Skeletal muscle tissue (tissue), 4 donors: ENCODE data around the gene CDC6. TPM values are rescaled to one million over a fixed set of nuclear protein-coding genes. Genes with fewer than 3 reads are reported as not detected.
"Not testable (repeated sequence)": the region's sequence is repeated elsewhere in the genome, so short reads cannot be mapped to it uniquely, and the experiment has no call there.

Source experiments
- H3K27ac ChIP-seq: one replicate; pipeline ENCODE4 v1.7.0; 2013; ENCODE audit warnings: mild to moderate bottlenecking, low read depth, low read length, inconsistent platforms
- H3K27me3 ChIP-seq, 3 donors: one replicate each; pipeline ENCODE4 v1.7.0; 2013; ENCODE audit warnings: low read length in 3 of 3; ENCODE audit not compliant: control insufficient read depth in 3 of 3, insufficient read depth in 3 of 3
- H3K36me3 ChIP-seq, 3 donors: one replicate each; pipeline ENCODE4 v1.7.0; 2013; ENCODE audit warnings: low read length in 3 of 3; ENCODE audit not compliant: control insufficient read depth in 3 of 3, insufficient read depth in 3 of 3
- H3K4me1 ChIP-seq, 3 donors: one replicate each; pipeline ENCODE4 v1.7.0; 2013; ENCODE audit warnings: low read length in 3 of 3, mild to moderate bottlenecking in 3 of 3; ENCODE audit not compliant: control insufficient read depth in 3 of 3, insufficient read depth in 3 of 3
- H3K4me3 ChIP-seq, 3 donors: one replicate each; pipeline ENCODE4 v1.7.0; 2013; ENCODE audit warnings: low read length in 3 of 3
- H3K9ac ChIP-seq, 3 donors: one replicate each; pipeline ENCODE4 v1.7.0; 2013; ENCODE audit warnings: low read length in 3 of 3, mild to moderate bottlenecking in 3 of 3, moderate library complexity in 2 of 3, low read depth in 1 of 3
- H3K9me3 ChIP-seq, 3 donors: one replicate each; pipeline ENCODE4 v1.7.0; 2013; ENCODE audit warnings: low read length in 3 of 3; ENCODE audit not compliant: control insufficient read depth in 3 of 3
- total RNA-seq: library from RNA; depleted of rRNA; stranded (reverse); fragments of >200 nt; gene quantifications from one replicate; pipeline ENCODE4 v1.2.3, GENCODE V29; 2014
- donor health status: Osteomylitis.

Gene CDC6
- total RNA-seq, 1 donor from 2014 or later: 4.2 TPM

GRCh38 chr17:40286473-40286872 is 1.2 kb upstream of the CDC6 start:
- no peak overlapping the region for H3K4me3 ChIP-seq
- no peaks in the 10 kb centered on the region for H3K27me3 ChIP-seq
- peaks cover 12 to 21% (median 12%) of the 10 kb centered on the region in 3 donors for H3K4me1 ChIP-seq
- H3K36me3 ChIP-seq: peaks cover 0 to 5% (median 0%) of the 10 kb centered on the region in 3 donors
- H3K9ac ChIP-seq: no peak overlapping the region
- no peak overlapping the region for H3K27ac ChIP-seq
- H3K9me3 ChIP-seq: no peaks in the 10 kb centered on the region

- Histone ChIP-seq H3K4me1 (peaks cover 12 to 21% (median 12%) of the 10 kb centered on the region in 3 donors), H3K4me3 (peak overlapping the region; percentile 49 to 64 (median 60)), H3K9ac (peak overlapping the region in 2 of 3 donors; percentile 9 to 19), H3K36me3 (peaks cover 0 to 4% (median 0%) of the 10 kb centered on the region in 3 donors), H3K27me3 (no peaks in the 10 kb centered on the region), H3K9me3 (no peaks in the 10 kb centered on the region), H3K27ac (no peak overlapping the region)
Measured at GRCh38 chr17:40287159-40287493, 553 bp upstream of the CDC6 start.

GRCh38 chr17:40290629-40291280 is 3.1 kb downstream of the CDC6 start:
- H3K4me1 ChIP-seq: peaks cover 11 to 21% (median 12%) of the 10 kb centered on the region in 3 donors
- H3K4me3 ChIP-seq: no peak overlapping the region
- H3K36me3 ChIP-seq: no peaks in the 10 kb centered on the region
- H3K27me3 ChIP-seq: no peaks in the 10 kb centered on the region
- H3K27ac ChIP-seq: no peak overlapping the region
- no peaks in the 10 kb centered on the region for H3K9me3 ChIP-seq
- H3K9ac ChIP-seq: no peak overlapping the region

GRCh38 chr17:40291281-40291664 is 3.6 kb downstream of the CDC6 start:
- Histone ChIP-seq H3K4me1 (peaks cover 14 to 21% (median 14%) of the 10 kb centered on the region in 3 donors), H3K36me3 (no peaks in the 10 kb centered on the region), H3K27ac (no peak overlapping the region), H3K9me3 (no peaks in the 10 kb centered on the region), H3K9ac (no peak overlapping the region), H3K4me3 (no peak overlapping the region), H3K27me3 (no peaks in the 10 kb centered on the region)

- Histone ChIP-seq H3K9me3 (no peaks in the 10 kb centered on the region), H3K4me3 (peak overlapping the region in 1 of 3 donors; percentile 23), H3K36me3 (no peaks in the 10 kb centered on the region), H3K27ac (peak overlapping the region; percentile 65), H3K27me3 (no peaks in the 10 kb centered on the region), H3K4me1 (peaks cover 7 to 14% (median 14%) of the 10 kb centered on the region in 3 donors), H3K9ac (no peak overlapping the region)
Measured at GRCh38 chr17:40293363-40293762, 5.7 kb downstream of the CDC6 start.

- H3K4me1 ChIP-seq: peaks cover 10 to 14% (median 11%) of the 10 kb centered on the region in 3 donors
- H3K27ac ChIP-seq: peak overlapping the region; percentile 58
- no peaks in the 10 kb centered on the region for H3K36me3 ChIP-seq
- no peaks in the 10 kb centered on the region for H3K27me3 ChIP-seq
- no peaks in the 10 kb centered on the region for H3K9me3 ChIP-seq
- no peak overlapping the region for H3K4me3 ChIP-seq
- no peak overlapping the region for H3K9ac ChIP-seq
Measured at GRCh38 chr17:40295488-40296436, 8.1 kb downstream of the CDC6 start.

- H3K27ac ChIP-seq: no peak overlapping the region
- no peaks in the 10 kb centered on the region for H3K36me3 ChIP-seq
- H3K9me3 ChIP-seq: no peaks in the 10 kb centered on the region
- H3K4me1 ChIP-seq: peaks cover 4 to 14% (median 11%) of the 10 kb centered on the region in 3 donors
- no peak overlapping the region for H3K4me3 ChIP-seq
- no peaks in the 10 kb centered on the region for H3K27me3 ChIP-seq
- no peak overlapping the region for H3K9ac ChIP-seq
Measured at GRCh38 chr17:40297511-40297910, 9.8 kb downstream of the CDC6 start.

- H3K9ac ChIP-seq: no peak overlapping the region
- H3K27ac ChIP-seq: no peak overlapping the region
- H3K9me3 ChIP-seq: no peaks in the 10 kb centered on the region
- no peaks in the 10 kb centered on the region for H3K36me3 ChIP-seq
- peaks cover 16 to 25% (median 20%) of the 10 kb centered on the region in 3 donors for H3K4me1 ChIP-seq
- no peaks in the 10 kb centered on the region for H3K27me3 ChIP-seq
- H3K4me3 ChIP-seq: no peak overlapping the region
Measured at GRCh38 chr17:40298726-40299125, 11.0 kb downstream of the CDC6 start.

GRCh38 chr17:40299159-40299757 is 11.6 kb downstream of the CDC6 start:
- H3K9me3 ChIP-seq, H3K9ac ChIP-seq, H3K4me3 ChIP-seq, H3K27ac ChIP-seq, H3K36me3 ChIP-seq, H3K27me3 ChIP-seq: not testable (repeated sequence)
- H3K4me1 ChIP-seq: peaks cover 21 to 30% (median 26%) of the 10 kb centered on the region in 3 donors

- Histone ChIP-seq H3K9me3 (no peaks in the 10 kb centered on the region), H3K36me3 (no peaks in the 10 kb centered on the region), H3K4me3 (no peak overlapping the region), H3K27me3 (no peaks in the 10 kb centered on the region), H3K9ac (no peak overlapping the region), H3K4me1 (peaks cover 28 to 33% (median 29%) of the 10 kb centered on the region in 3 donors), H3K27ac (no peak overlapping the region)
Measured at GRCh38 chr17:40301315-40301714, 13.6 kb downstream of the CDC6 start.
